Measurements from ENCODE around the gene FAM110D.

FAM110D gene

DNA sequence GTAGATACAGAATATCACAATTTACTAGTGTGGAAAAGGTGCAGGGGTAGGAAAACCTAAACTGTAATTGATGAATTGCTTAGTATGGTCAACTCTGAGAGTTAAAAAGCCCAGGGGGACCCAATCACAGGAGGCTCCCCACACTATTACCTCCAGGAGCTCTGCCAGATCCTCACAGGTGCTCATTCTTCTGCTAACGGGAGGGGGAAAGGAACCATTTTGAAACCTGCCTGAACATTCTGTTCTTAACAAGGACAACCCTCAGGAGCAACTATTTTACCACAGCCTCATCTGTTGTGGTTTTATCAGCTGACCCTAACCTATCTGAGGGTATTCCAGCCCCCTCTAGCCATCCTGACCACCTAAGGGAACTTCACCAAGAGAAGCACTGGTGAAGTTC lies 28.2 kb upstream of the FAM110D start:
- DNase-seq = no peak

- DNase-seq = no peak
These were observed 26.6 kb upstream of the FAM110D start for GRCh38 chr1:26132128-26132833.

DNA sequence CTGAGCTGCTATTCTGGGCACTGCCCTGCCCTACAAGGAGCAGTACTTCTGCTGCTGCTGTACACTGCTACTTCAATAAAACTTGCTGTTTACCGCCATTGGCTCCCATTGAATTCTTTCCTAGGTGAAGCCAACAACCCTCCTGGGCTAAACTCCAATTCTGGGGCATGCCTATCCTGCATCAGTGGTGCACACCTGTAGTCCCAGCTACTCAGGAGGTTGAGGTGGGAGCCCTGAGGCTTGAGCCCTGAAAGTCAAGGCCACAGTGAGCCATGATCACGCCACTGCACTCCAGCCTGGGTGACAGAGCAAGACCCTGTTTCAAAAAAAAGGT lies 26.1 kb upstream of the FAM110D start:
- DNase-seq = no peak

- DNase-seq = no peak
These were observed 24.4 kb upstream of the FAM110D start for GRCh38 chr1:26134466-26134865.

GRCh38 chr1:26138974-26139558 lies 19.8 kb upstream of the FAM110D start:
- no peak for DNase-seq

DNA sequence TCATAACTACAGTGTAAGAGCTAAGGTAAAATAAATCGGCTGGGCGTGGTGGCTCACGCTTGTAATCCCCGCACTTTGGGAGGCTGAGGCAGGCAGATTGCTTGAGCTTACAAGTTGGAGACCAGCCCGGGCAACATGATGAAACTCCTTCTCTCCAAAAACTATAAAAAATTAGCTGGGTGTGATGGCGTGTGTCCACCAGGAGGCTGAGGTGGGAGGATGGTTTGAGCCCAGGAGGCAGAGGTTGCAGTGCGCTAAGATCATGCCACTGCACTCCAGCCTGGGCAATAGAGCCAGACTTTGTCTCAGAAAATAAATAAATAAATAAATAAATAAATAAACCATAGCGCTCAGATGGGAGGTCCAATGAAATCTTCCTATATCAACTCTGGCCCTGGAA lies 16.7 kb upstream of the FAM110D start:
- DNase-seq = no peak

GRCh38 chr1:26145041-26145959 lies 13.6 kb upstream of the FAM110D start:
- DNase-seq = peak; percentile 74 to 75

DNA sequence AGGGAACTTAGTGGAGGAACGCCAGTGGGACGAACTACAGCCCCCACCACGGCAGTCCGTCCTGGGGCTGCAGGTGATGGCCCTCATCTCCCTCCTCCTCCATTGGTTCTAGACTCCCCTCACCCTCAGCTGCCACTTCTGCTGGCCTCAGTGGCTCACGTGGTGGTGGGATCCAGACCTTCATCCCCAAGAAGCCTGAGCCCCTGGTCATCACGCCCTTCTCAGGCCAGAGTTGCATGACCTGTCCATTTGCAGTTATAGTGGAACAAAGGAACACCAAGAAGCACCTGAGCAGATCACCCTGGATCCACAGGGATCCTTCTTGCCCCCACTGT lies 13.0 kb upstream of the FAM110D start:
- no peak for DNase-seq

DNA sequence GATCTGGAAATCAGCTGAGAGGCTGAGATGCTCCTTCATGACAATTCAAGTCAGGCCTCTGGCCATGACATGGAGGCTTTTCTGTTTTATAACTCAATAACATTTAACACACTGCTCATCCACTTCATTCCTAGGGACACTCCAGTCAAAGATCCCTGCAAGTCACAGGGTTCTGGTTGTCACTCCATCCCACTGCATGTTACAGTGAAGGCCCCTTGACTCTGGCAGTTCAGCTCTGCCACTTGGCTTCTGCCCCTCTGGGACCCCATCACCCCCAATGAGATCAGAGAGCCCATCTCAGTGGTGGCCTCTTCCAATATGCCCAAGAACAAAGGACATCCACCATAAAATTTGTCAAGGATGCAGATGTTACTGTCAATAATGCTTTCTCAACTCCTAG lies 10.0 kb upstream of the FAM110D start:
- no peak for DNase-seq

GRCh38 chr1:26153966-26154532 lies 4.8 kb upstream of the FAM110D start:
- DNase-seq = no peak

DNA sequence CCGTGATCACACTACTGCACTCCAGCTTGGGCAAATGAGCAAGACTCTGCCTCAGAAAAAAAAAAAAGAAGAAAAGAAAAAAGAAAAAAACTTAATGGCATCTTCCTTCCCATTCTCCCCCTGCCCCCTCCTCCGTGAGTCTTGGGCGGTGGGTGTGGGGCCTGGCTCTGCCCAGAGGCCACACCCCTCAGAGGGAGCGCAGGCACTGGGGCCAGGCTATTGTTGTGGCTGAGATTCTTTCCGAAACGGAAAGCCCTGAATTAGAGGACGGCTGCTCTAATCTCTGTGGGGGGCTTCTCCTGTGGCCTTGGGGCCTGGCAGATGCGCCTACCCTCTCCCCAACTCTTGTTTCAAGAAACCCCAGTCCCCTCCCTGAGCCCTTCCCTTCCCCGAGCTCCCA lies 4.1 kb upstream of the FAM110D start:
- DNase-seq = no peak

GRCh38 chr1:26155370-26156284 lies 3.3 kb upstream of the FAM110D start:
- no peak for DNase-seq

DNA sequence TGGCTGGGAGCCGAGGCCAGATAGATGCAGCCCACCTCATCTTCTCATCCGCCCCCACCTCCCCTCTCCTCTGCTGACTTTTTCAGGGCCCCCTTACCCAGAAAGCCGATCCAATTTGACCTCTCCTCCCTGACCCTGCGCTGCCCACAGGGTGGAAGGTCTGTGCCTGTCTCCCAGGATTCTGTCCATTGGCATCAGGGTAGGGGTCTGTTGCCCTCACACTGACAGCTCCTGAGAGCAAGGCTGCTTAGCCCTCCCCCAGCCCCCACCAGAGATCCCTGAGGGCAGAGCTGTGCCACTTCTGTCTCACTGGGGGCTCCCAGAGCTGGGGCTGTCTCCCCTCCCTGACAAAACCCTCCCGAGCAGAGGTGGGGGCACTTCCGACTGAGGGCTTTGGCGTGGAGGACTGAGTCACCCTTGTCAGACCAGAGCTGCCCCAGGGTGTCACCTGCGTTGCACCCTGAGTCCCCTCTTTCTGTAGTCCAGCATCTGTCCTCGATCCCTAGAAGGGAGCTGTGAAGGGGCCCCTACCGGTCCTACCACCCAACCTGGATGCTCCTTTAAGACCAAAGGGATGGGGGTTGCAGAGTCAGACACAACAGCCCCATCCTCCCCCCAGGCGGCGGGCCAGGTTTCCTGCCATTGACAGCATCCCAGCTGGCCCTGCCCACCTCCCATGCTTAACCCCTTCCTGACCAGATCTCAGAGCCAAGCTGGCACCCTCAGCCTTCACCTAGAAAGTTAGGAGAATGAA lies 2.4 kb upstream of the FAM110D start:
- DNase-seq = no peak

DNA sequence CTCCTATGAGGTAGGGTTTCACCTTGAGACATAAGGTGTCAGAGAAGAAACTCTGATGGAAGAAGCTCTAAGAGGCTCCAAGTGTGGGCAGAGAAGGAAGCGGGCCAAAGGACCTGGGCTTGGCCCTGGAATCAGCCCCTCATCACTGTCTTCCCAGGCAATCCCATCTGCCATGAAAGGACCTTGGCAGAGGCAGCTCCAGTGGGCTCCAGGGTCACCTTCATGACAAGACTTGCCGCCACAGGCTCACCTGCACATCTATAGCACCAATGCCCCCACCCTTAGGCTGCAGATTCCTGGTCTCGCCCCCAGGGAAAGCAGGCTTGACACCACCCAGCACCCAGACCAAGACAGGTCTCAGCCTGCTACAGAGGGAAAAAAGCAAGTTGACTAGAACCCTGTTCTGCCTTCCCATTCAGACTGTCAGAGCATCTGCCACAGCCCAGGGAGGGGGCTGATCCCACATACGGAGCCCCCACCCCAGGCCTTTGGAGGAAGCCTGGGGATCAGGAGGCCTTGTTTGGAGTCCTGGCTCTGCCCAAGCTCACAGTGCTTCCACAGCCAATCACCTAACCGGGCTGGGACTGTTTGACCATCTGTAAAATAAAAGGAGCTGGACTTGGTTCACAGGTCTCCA lies 490 bp upstream of the FAM110D start:
- no peak for DNase-seq

DNA sequence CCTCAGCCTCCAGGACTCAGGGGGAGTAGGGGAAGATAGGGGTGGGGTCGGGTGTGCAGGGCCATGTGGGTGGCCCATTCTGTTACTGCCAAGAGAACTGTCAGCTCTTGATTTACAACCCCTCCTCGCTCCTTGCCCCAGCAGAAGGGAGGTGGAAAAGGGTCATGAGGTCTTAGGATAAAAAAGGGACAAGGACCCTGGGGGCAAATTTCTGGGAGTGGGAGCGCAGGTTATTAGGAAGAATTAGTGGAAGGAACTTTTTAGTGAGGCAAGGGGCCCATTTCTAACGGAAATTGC lies 812 bp downstream of the FAM110D start:
- no peak for DNase-seq

GRCh38 chr1:26160527-26161414 lies 1.9 kb downstream of the FAM110D start:
- no peak for DNase-seq

DNA sequence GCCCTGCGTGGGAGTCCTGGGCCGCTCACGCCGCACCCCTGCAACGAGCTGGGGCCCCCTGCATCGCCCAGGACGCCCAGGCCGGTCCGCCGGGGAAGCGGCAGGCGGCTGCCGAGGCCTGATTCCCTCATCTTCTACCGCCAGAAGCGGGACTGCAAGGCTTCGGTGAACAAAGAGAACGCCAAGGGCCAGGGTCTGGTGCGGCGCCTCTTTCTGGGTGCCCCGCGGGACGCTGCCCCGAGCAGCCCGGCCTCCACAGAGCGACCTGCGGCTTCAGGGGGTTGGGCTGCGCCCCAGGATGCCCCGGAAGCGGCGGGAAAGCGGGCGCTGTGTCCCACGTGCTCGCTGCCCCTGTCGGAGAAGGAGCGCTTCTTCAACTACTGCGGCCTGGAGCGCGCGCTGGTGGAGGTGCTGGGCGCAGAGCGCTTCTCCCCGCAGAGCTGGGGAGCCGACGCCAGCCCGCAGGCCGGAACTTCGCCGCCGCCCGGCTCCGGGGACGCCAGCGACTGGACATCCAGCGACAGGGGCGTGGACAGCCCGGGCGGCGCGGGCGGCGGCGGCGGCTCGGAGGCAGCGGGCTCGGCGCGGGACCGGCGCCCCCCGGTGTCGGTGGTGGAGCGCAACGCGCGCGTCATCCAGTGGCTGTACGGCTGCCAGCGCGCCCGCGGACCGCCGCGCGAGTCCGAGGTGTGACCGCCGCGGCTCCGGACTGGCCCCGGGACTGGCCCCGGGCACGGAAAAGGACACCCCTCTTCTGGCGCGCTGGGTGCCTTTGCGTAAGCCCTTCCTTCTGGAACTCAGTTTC lies 2.7 kb downstream of the FAM110D start:
- DNase-seq = peak; percentile 48 to 66

- no peak for DNase-seq
These were observed 3.4 kb downstream of the FAM110D start for GRCh38 chr1:26162220-26162709.

GRCh38 chr1:26163684-26164035 lies 4.8 kb downstream of the FAM110D start:
- no peak for DNase-seq
